NOMO-1 (cell line): ENCODE results near the gene DRC3.
"Not testable (repeated sequence)": the region's sequence is repeated elsewhere in the genome, so short reads cannot be mapped to it uniquely, and the experiment has no call there.

Experiments used
- DNase-seq, 2 experiments: peaks; one replicate each; lab custom pipeline; 2025; ENCODE audit not compliant: unreplicated experiment in 2 of 2; lab: John Stamatoyannopoulos, UW

The DRC3 gene

GRCh38 chr17:17940441-17940911 is 32.2 kb upstream of the DRC3 start:
- no peak for DNase-seq

- DNase-seq: no peak
These were observed 31.6 kb upstream of the DRC3 start for GRCh38 chr17:17941015-17941414.

- DNase-seq: no peak
These were observed 29.8 kb upstream of the DRC3 start for GRCh38 chr17:17942846-17943245.

- DNase-seq: peak in 1 of 2 experiments; percentile 9
These were observed 29.2 kb upstream of the DRC3 start for GRCh38 chr17:17943281-17943984.

GRCh38 chr17:17944242-17944641 is 28.4 kb upstream of the DRC3 start:
- DNase-seq: no peak

GRCh38 chr17:17944743-17945142 is 27.9 kb upstream of the DRC3 start:
- no peak for DNase-seq

GRCh38 chr17:17946093-17946492 is 26.6 kb upstream of the DRC3 start:
- DNase-seq: peak in 1 of 2 experiments; percentile 9

GRCh38 chr17:17947309-17947708 is 25.4 kb upstream of the DRC3 start:
- no peak for DNase-seq

- DNase-seq: no peak
These were observed 24.7 kb upstream of the DRC3 start for GRCh38 chr17:17947966-17948365.

GRCh38 chr17:17950347-17950746 is 22.3 kb upstream of the DRC3 start:
- DNase-seq: no peak

- DNase-seq: no peak
These were observed 21.9 kb upstream of the DRC3 start for GRCh38 chr17:17950806-17951205.

GRCh38 chr17:17951524-17951923 is 21.1 kb upstream of the DRC3 start:
- DNase-seq: no peak

GRCh38 chr17:17952691-17953090 is 20.0 kb upstream of the DRC3 start:
- no peak for DNase-seq

GRCh38 chr17:17954079-17954478 is 18.6 kb upstream of the DRC3 start:
- no peak for DNase-seq

GRCh38 chr17:17955790-17956341 is 16.8 kb upstream of the DRC3 start:
- DNase-seq: not testable (repeated sequence)

GRCh38 chr17:17957584-17957916 is 15.1 kb upstream of the DRC3 start:
- no peak for DNase-seq

- DNase-seq: no peak
These were observed 13.7 kb upstream of the DRC3 start for GRCh38 chr17:17958982-17959381.

- DNase-seq: no peak
These were observed 12.9 kb upstream of the DRC3 start for GRCh38 chr17:17959520-17960361.

- no peak for DNase-seq
These were observed 12.1 kb upstream of the DRC3 start for GRCh38 chr17:17960500-17961030.

- no peak for DNase-seq
These were observed 9.6 kb upstream of the DRC3 start for GRCh38 chr17:17963066-17963465.

- DNase-seq: no peak
These were observed 8.8 kb upstream of the DRC3 start for GRCh38 chr17:17963694-17964436.
